ENCODE measurements around the gene ZDHHC14. TPM values are rescaled to one million over a fixed set of nuclear protein-coding genes. Genes with fewer than 3 reads are reported as not detected.

The ZDHHC14 gene
- total RNA-seq, 4 donors from 2014 or later, result 11.4 to 20.8 (median 15.6) TPM

- H3K27me3 ChIP-seq, result no peaks in the 10 kb centered on the region
- TF ChIP-seq, protein P1, sequence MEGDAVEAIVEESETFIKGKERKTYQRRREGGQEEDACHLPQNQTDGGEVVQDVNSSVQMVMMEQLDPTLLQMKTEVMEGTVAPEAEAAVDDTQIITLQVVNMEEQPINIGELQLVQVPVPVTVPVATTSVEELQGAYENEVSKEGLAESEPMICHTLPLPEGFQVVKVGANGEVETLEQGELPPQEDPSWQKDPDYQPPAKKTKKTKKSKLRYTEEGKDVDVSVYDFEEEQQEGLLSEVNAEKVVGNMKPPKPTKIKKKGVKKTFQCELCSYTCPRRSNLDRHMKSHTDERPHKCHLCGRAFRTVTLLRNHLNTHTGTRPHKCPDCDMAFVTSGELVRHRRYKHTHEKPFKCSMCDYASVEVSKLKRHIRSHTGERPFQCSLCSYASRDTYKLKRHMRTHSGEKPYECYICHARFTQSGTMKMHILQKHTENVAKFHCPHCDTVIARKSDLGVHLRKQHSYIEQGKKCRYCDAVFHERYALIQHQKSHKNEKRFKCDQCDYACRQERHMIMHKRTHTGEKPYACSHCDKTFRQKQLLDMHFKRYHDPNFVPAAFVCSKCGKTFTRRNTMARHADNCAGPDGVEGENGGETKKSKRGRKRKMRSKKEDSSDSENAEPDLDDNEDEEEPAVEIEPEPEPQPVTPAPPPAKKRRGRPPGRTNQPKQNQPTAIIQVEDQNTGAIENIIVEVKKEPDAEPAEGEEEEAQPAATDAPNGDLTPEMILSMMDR (IDR thresholded peaks at IDR 0.05), result no peak
- TF ChIP-seq POLR2A (IDR thresholded peaks at IDR 0.05) (no peak), EP300 (IDR thresholded peaks at IDR 0.05) (no peak)
- no peak overlapping the region for H3K4me3 ChIP-seq
- peaks cover 0 to 16% (median 0%) of the 10 kb centered on the region in 4 donors for H3K4me1 ChIP-seq
- H3K27ac ChIP-seq, result peak overlapping the region in 1 of 4 donors; percentile 12
- WGBS, 2 donors, result 83 to 91% methylated on average over 18 to 21 of the region's 21 CpGs
- H3K36me3 ChIP-seq, result peaks cover 0 to 16% (median 0%) of the 10 kb centered on the region in 3 donors
- no peak for DNase-seq (ENCODE audit: low spot score in 2 of 2)
- H3K9me3 ChIP-seq, result no peaks in the 10 kb centered on the region
These were observed 175.9 kb downstream of the ZDHHC14 start for GRCh38 chr6:157556671-157557430.

- 83 to 85% methylated on average over 6 of the region's 6 CpGs for WGBS, 2 donors
These were observed 176.6 kb downstream of the ZDHHC14 start for GRCh38 chr6:157557559-157557958.

GRCh38 chr6:157558049-157558448, 177.1 kb downstream of the ZDHHC14 start:
- no peak for TF ChIP-seq EP300 (IDR thresholded peaks at IDR 0.05)
- no peak for TF ChIP-seq POLR2A (IDR thresholded peaks at IDR 0.05)
- TF ChIP-seq, protein P1 (IDR thresholded peaks at IDR 0.05), result no peak
- DNase-seq (ENCODE audit: low spot score in 2 of 2), result no peak
- Histone ChIP-seq H3K4me1 (peaks cover 0 to 25% (median 0%) of the 10 kb centered on the region in 4 donors), H3K9me3 (no peaks in the 10 kb centered on the region), H3K27ac (no peak overlapping the region), H3K36me3 (peaks cover 0 to 16% (median 0%) of the 10 kb centered on the region in 3 donors), H3K27me3 (no peaks in the 10 kb centered on the region), H3K4me3 (no peak overlapping the region)
- WGBS, 2 donors, result 93 to 95% methylated on average over 3 of the region's 3 CpGs

More at GRCh38 chr6:157557559-157557958, 176.6 kb downstream of the ZDHHC14 start:
- no peaks in the 10 kb centered on the region for H3K27me3 ChIP-seq
- H3K27ac ChIP-seq, result peak overlapping the region in 1 of 4 donors; percentile 12
- H3K9me3 ChIP-seq, result no peaks in the 10 kb centered on the region
- no peak overlapping the region for H3K4me3 ChIP-seq
- H3K4me1 ChIP-seq, result peaks cover 0 to 20% (median 0%) of the 10 kb centered on the region in 4 donors
- no peak for DNase-seq (ENCODE audit: low spot score in 2 of 2)
- TF ChIP-seq, protein P1 (IDR thresholded peaks at IDR 0.05), result no peak
- TF ChIP-seq POLR2A (IDR thresholded peaks at IDR 0.05) (no peak), EP300 (IDR thresholded peaks at IDR 0.05) (no peak)
- H3K36me3 ChIP-seq, result peaks cover 0 to 16% (median 0%) of the 10 kb centered on the region in 3 donors

DNA sequence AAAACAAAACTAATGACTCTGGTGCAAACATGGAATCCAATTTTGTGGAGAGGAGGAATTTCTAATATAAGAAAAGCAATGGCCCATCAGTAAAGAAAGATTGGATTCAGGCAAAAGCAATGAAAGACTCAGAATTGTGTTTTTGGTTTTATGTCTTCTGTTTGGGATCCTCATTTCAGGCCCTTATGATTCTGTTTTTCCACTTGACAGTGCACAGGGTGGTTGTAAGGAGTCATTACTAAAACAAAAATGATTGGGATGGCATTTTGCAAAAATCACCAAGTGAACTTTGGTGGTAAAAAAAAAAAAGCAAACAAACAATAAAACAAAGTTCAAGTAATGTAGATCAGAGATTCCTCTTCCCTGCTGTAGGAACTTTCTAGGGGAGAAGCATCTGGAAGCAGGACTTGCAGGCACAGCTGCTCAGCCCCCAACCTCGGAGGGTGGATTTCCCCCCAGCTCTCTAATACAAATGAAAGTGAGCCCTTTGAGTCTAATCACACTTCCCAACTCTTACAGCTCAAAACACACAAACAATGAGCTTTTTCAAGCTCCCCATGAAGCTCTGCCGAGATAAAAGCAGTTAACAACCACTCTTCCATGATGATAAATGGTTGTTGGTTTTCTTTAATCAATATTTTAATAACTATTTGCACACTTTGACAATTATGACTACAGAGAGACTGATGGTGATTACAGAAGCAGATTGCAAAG, 177.7 kb downstream of the ZDHHC14 start:
- Histone ChIP-seq H3K36me3 (peaks cover 0 to 16% (median 0%) of the 10 kb centered on the region in 3 donors), H3K4me1 (peaks cover 0 to 31% (median 0%) of the 10 kb centered on the region in 4 donors), H3K27ac (no peak overlapping the region), H3K27me3 (no peaks in the 10 kb centered on the region), H3K9me3 (no peaks in the 10 kb centered on the region), H3K4me3 (no peak overlapping the region)
- no peak for DNase-seq (ENCODE audit: low spot score in 2 of 2)
- no peak for TF ChIP-seq POLR2A (IDR thresholded peaks at IDR 0.05)
- TF ChIP-seq, protein P1 (IDR thresholded peaks at IDR 0.05), result no peak
- no peak for TF ChIP-seq EP300 (IDR thresholded peaks at IDR 0.05)
- WGBS, 2 donors, result 31 to 34% methylated on average over 2 of the region's 2 CpGs
